A673 (cell line): ENCODE measurements around the gene KCNN1.

ENCODE experiments used
- EZH2 ChIP-seq: fragments of 200-600 bp; sonication (generic); IDR thresholded peaks from 2 replicates; pipeline ENCODE4 v1.6.1; 2017; ENCODE audit warnings: borderline replicate concordance, low read depth, mild to moderate bottlenecking, mixed read lengths, antibody characterized with exemption, low read length; ENCODE audit not compliant: poor library complexity, severe bottlenecking
- TF ChIP-seq, protein P1 (sequence below): fragments of 300-800, 200-600 bp; sonication (generic); conservative IDR thresholded peaks from 2 replicates; pipeline ENCODE4 v1.5.1; 2017; ENCODE audit warnings: low read depth, mild to moderate bottlenecking, antibody characterized with exemption, low read length, moderate library complexity, mixed read lengths

DNA sequence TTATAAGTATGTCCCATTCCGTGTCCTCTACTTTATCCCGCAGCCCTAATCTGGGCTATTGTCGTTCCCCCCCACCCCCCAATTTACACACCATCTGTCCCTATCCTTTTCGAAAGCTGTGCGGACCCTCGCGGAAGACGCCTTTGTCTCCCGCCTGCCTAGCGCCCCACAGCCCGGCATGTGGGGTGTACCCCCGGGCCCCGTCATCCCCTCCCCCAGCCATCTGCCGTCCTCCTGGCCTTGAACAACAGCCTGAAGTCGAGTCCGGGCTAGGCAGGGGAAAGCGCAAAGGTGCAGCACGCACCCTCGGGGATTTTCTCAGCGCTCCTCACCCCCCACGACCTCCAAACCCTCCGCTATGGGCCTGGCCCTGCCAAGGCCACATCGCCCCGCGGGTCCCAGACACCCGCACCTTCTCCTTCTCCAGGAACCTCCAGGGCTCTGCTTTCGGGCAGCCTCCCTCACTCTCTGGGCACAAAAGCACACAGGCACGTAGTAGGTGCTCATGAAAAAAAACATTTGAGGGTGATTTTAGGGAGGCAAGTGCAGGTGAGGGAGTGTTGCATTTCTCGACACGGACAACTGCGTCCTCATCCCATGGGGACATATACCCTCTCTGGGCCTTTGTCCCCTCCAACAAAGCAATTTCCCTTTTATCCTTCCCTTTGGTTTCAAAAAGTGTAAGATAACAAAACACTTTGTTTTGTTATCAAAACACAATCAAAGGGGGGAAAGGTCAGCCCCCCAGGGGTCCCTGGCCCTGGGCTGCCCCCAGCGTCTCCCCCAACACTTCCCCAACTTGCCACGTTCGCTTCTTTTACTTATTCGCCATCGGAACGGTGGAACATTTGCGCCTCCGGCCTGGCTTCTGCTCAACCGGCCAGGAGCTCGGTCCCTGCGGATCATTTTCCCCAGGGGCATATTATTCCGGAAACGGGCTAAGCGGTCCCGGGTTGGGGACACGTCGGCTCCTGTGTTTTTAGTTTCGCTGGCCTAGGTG, 17.7 kb upstream of the KCNN1 start:
- TF ChIP-seq, protein P1, sequence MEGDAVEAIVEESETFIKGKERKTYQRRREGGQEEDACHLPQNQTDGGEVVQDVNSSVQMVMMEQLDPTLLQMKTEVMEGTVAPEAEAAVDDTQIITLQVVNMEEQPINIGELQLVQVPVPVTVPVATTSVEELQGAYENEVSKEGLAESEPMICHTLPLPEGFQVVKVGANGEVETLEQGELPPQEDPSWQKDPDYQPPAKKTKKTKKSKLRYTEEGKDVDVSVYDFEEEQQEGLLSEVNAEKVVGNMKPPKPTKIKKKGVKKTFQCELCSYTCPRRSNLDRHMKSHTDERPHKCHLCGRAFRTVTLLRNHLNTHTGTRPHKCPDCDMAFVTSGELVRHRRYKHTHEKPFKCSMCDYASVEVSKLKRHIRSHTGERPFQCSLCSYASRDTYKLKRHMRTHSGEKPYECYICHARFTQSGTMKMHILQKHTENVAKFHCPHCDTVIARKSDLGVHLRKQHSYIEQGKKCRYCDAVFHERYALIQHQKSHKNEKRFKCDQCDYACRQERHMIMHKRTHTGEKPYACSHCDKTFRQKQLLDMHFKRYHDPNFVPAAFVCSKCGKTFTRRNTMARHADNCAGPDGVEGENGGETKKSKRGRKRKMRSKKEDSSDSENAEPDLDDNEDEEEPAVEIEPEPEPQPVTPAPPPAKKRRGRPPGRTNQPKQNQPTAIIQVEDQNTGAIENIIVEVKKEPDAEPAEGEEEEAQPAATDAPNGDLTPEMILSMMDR, result no peak
- no peak for TF ChIP-seq EZH2
